Left kidney (tissue), 2 donors: ENCODE data around the gene UPF1. TPM values are rescaled to one million over a fixed set of nuclear protein-coding genes. Genes with fewer than 3 reads are reported as not detected.
"Not testable (repeated sequence)": the region's sequence is repeated elsewhere in the genome, so short reads cannot be mapped to it uniquely, and the experiment has no call there.

Experiments used
- DNase-seq: peaks from one replicate; pipeline ENCODE4 v3.0.0-alpha.2; 2013
- polyA plus RNA-seq: library from polyadenylated mRNA; unstranded; fragments of 120-200 nt; gene quantifications from one replicate; pipeline ENCODE4 v1.2.1, GENCODE V29; 2013; ENCODE audit not compliant: insufficient read length

The UPF1 gene
- polyA plus RNA-seq, 1 donor: 49.1 TPM

DNA sequence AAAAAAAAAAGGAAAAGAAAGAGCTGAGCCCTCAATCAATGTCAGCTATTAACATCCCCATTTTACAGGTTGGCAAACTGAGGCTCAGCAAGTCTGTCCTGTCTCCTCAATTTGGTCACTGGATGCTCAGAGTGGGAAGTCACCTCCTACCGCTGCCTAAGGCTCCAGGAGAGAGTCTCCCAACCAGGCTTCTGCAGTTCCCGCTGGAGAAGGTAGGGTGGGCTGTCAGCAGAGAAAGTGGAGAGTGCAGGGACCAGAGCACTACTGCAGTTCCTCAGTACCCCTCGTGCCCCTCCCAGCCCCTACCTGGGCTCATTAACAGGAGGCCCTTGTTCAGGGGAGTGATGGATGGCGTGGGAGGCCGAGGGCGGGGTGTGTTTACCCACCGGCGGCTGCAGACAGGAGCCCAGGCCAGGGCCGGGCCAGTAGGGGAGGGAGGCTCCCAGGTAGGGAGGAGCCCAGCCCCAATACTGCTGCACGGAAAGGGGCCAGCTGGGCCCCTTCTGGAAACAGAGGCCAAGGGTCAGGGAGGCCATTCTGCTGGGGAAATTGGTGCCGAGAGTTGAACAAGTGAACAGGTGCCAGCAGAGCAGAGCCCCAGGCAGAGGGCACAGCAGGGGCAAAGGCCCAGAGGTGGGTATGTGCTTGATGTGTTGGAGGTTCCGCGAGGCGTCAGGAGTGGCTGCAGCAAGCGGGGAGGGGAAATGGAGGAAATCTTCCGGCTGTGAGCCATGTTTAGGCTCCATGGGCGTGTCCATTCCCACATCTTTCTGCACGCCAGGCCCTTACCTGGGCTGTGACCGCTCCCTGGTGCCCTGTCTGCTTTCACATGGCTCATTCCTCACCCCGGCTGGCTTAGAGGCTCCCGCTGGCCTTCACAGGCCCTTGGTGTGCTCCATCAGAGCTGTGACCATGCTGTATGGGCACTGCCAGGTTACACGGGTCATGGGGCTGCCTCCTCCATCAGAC lies 33.1 kb upstream of the UPF1 start:
- DNase-seq: no peak

GRCh38 chr19:18799389-18799970 lies 32.3 kb upstream of the UPF1 start:
- DNase-seq: no peak

DNA sequence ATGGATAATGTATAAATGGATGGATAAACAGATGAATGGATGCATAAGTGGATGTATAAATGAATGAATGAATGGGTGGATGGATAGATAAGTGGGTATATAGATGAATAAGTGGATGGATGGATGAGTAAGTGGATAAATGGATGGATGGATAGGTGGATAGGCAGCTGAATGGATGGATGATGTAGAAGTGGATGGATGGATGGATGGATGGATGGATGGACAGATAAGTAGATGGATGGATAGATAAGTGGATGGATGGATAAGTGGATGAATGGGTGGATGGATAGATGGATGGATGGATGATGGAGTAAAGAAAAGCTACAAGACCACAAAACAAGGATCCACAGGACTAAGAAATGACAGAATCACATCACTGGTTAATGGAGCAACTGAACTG lies 31.7 kb upstream of the UPF1 start:
- DNase-seq: no peak

GRCh38 chr19:18800636-18801035 lies 31.1 kb upstream of the UPF1 start:
- DNase-seq: no peak

DNA sequence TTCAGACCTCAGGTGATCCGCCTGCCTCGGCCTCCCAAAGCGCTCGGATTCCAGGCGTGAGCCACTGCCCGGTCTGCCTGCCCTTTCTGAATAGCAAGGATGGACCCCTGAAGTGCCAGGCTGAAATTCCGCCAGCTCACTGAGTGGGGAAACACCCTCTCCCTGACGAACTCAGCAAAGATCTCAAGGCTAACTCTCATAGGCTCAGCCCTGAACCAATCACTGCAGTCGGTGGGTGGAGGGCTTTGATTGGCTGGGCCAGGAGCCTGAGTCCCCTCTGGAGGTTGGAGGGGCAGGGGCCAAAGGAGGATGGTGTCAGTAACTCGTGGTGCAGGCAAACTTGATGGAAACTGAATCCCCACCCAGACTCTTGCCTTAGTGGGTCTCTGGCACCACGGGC lies 29.4 kb upstream of the UPF1 start:
- no peak for DNase-seq

DNA sequence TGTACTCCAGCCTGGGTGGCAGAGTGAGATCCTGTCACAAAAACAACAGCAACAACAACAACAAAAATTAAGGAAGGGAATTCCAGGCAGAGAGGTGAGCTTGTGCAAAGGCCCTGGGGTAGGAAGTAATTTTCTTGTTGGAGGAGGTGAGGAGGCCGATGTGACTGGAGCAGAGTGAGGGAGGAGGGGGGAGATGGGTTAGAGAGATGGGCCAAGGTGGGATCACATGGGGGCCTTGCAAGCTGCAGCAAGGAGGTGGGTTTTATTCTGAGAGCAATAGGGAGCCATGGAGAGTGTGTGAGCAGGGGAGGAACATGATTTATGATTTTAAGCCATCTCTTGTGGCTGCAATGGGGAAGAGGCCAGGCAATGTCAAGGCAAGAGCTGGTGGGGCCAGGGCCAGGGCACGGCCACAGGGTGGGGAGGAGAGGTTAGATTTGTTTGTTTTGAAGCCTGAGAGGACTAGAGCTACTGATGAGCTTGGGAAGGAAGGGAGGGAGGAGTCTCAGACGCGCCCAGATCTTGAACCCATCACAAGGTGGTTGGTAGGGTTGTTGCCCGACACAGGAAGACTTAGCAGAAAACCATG lies 28.1 kb upstream of the UPF1 start:
- DNase-seq: no peak

DNA sequence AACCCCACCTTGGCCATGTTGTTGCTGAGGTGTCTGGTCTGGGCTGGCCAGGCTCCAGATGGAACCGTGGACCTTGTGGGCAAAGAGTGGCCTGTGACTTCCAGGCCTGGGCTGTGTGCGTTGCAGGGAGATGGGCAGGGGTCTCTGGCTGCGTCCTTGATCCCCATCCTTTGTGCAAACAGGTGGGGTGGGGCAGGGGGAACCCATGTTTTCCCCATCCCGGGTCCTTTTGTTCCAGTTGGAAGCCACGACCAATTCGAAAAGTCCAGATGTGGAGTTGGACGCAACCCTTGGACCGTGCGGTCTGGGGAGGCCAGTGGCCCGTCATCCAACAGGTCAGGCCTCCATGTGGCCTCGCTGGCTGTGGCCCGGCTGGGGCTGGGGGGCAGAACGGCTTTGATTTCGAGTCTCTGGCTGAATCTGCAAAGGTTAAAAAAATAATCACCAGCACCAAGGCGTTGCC lies 27.6 kb upstream of the UPF1 start:
- DNase-seq: no peak

- no peak for DNase-seq
Measured at GRCh38 chr19:18804643-18805042, 27.1 kb upstream of the UPF1 start.

DNA sequence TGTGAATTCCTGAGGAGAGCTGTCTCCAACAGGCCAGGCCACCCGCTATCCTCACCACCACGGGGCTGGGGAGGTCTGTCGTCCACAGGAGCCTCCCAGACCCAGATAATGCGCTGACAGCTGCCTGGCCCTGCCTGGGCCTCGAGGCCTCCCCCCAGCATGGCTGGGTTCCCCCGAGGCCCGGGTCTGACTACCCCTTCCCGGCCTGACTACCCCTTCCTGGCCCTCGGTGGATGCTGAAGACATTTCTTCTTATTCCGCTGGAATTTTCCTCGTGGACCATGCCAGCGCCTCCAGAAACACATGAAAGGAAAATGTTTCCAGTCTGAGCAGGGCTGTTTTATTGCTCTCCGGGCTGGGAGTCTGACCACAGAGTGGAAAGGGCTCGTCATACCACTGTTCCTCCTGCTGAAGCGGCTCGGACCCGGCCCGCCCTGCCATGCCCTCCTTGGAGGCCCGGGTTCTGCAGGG lies 23.9 kb upstream of the UPF1 start:
- DNase-seq: no peak

GRCh38 chr19:18809149-18809868 lies 22.4 kb upstream of the UPF1 start:
- no peak for DNase-seq

DNA sequence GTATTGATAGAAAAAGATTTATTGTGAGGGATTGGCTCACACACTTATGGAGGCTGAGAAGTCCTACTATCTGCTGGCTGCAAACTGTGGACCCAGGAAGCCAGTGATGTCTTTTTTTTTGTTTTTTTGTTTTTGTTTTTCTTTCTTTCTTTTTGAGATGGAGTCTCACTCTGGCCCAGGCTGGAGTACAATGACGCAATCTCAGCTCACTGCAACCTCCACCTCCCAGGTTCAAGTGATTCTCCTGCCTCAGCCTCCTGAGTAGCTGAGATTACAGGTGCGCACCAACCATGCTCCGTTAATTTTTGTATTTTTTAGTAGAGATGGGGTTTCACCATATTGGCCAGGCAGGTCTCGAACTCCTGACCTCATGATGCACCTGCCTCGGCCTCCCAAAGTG lies 20.1 kb upstream of the UPF1 start:
- not testable (repeated sequence) for DNase-seq

DNA sequence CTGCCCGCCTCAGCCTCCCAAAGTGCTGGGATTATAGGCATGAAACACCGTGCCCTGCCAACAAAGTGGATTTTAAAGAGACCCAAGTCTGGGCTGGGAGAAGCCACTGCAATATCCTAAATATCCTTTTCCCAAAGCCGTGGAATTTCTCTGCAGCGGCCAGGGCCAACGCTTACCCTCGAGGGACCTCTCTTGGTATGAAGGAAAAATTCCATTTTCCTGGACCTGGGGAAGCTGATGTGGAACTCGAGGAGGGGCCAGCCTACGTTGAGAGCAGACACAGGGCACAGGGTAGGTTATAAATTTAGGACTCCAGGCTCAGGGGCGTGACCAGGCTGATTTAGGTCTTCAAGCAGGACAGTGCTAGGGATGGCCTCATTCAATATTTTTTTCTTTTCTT lies 17.7 kb upstream of the UPF1 start:
- no peak for DNase-seq

- no peak for DNase-seq
Measured at GRCh38 chr19:18815673-18816072, 16.1 kb upstream of the UPF1 start.

GRCh38 chr19:18816645-18817044 lies 15.1 kb upstream of the UPF1 start:
- not testable (repeated sequence) for DNase-seq

DNA sequence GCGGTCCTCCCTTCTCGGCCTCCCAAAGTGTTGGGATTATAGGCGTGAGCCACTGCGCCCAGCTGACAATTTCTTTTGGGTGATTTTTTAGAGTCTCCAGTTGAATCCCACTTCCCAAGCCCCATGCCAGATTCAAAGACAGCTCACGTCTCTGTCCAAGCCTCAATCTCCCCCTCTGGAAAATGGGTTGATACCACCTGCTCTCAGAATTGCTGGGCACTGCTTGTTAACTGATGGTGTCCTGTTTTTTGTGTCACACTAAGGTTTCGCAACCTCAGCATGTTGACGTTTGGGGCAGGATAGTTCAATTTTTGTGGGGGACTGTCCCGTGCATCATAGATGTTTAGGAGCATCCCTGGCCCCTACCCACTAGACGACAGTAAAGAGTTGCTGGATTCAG lies 14.2 kb upstream of the UPF1 start:
- no peak for DNase-seq

DNA sequence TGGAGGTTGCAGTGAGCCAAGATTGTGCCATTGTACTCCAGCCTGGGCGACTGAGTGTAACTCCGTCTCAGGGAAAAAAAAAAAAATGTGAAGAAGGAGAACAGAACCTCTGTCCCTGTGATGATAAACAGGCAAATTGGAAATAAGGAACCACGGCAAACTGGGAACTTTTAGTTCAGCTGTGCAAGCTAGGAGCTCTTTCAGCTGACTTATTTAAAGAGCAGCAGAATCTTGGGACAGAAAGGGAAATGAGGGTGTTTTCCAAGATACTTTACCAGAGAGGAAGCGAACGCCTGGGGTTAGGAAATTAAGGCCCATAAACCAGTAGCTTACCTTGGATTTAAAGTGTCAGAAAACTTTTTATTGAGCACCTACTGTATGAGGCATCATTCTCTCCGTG lies 3.0 kb upstream of the UPF1 start:
- no peak for DNase-seq

- DNase-seq: no peak
Measured at GRCh38 chr19:18830488-18830887, 1.3 kb upstream of the UPF1 start.

GRCh38 chr19:18832306-18833140 lies 764 bp downstream of the UPF1 start:
- DNase-seq: no peak

DNA sequence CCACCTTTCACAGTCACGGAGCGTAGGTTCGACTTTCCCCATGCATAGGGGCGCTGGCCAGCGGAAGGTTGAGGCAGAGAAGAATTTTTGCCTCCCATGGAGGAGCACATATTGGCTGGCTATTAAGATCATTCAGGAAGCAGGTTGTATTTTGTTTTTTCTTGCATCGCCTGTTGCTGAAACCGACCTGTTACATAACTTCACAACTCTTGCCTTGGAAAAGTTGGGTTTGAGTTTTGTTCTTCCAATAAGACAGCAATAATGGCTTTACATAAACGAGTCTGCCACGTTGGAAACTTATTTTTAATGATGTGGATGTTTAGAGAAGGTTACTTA lies 1.4 kb downstream of the UPF1 start:
- no peak for DNase-seq

- DNase-seq: no peak
Measured at GRCh38 chr19:18833849-18834643, 2.3 kb downstream of the UPF1 start.

DNA sequence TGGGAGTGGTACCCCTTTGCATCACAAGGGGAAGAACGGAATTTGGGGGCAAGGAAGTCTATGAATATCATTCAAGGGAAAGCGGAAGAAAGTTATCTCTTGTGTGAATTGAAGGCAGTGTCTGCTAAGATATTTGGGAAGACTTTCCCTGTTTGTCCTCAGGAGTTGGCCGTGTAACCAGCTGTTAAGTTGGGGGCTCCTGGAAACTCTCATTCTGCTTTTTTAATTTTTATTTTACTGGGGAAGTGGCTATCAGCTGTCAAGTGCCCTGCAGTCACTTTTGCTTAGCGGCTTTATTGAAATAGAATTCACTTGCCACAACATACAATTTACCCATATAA lies 2.9 kb downstream of the UPF1 start:
- no peak for DNase-seq
